Right lobe of liver (tissue), 6 donors: ENCODE results near the gene RBFOX2. TPM values are rescaled to one million over a fixed set of nuclear protein-coding genes. Genes with fewer than 3 reads are reported as not detected.

ENCODE experiments used
- ATAC-seq, 4 donors: fragments of 200-7000 bp; cut with Tn5 transposase; one replicate each; pipeline ENCODE4 v1.9.1; 2020; ENCODE audit warnings: mild to moderate bottlenecking in 4 of 4, moderate library complexity in 4 of 4
- DNase-seq, 3 donors: peaks; one replicate each; pipeline ENCODE4 v3.0.0-alpha.2; 2020
- H3K27ac ChIP-seq, 3 donors: fragments of 200-600 bp; one replicate each; pipeline ENCODE4 v1.8.0; 2022
- H3K27me3 ChIP-seq, 2 donors: fragments of 200-600 bp; one replicate each; pipeline ENCODE4 v1.8.0; 2022
- H3K36me3 ChIP-seq, 4 donors: fragments of 200-600 bp; sonication (generic) in 1 of 4; one replicate each; pipeline versions ENCODE4 v1.5.1 to v1.8.0; 2017 to 2022; ENCODE audit warnings: control low read depth in 1 of 4
- H3K4me1 ChIP-seq, 4 donors: fragments of 200-600 bp; sonication (generic) in 1 of 4; one replicate each; pipeline versions ENCODE4 v1.5.1 to v1.8.0; 2017 to 2022; ENCODE audit warnings: control low read depth in 1 of 4
- H3K4me3 ChIP-seq, 3 donors: fragments of 200-600 bp; one replicate each; pipeline ENCODE4 v1.8.0; 2022
- H3K9me3 ChIP-seq, 4 donors: fragments of 200-600 bp; sonication (generic) in 1 of 4; one replicate each; pipeline versions ENCODE4 v1.5.1 to v1.8.0; 2017 to 2022; ENCODE audit warnings: control low read depth in 1 of 4
- POLR2A ChIP-seq: fragments of 450-650 bp; IDR thresholded peaks from one replicate; pipeline ENCODE4 v1.6.1; 2017; ENCODE audit warnings: antibody characterized with exemption, mild to moderate bottlenecking
- WGBS: methylation state at CpG from one replicate; pipeline ENCODE4 v1.1.6; 2018; ENCODE audit warnings: low coverage, low lambda C conversion rate; ENCODE audit not compliant: insufficient coverage; ENCODE audit errors: missing lambda C conversion rate; 5-methylcytosine and 5-hydroxymethylcytosine counted together
- intact Hi-C, 2 donors: fragments of 100-400 bp; cut with DNase I; formaldehyde crosslinking; loops; one replicate each; pipeline versions ENCODE4 v1.11.2 to v1.14.1; 2022
- total RNA-seq, 6 experiments: library from RNA; depleted of rRNA in 2 of 6; stranded (reverse); fragments of >200 nt in 2 of 6; fragmentation: NEBNext Ultra II Directional in 3 of 6; extraction: Animal tissue kit (Norgen Biotek cat#: 25700) in 3 of 6; gene quantifications; one replicate each; pipeline versions ENCODE4 v1.1.0 to v1.2.4, GENCODE V29; 2016 to 2023
- TF ChIP-seq, protein P1 (sequence below), 4 donors: fragments of 200-600 bp in 3 of 4; fragments of 450-650 bp in 1 of 4; IDR thresholded peaks; one replicate each; pipeline versions ENCODE4 v1.5.1 to v1.8.0; 2016 to 2022; ENCODE audit warnings: antibody characterized with exemption in 4 of 4, mild to moderate bottlenecking in 2 of 4
- donor health status: DM: no; HTN: yes; CAD: no.
- donor health status: DM: no; HTN: no; CAD: no.
- donor health status: DM: no; HTN: no; CAD: no.
- donor health status: DM: no; HTN: yes; CAD: no.
- donor health status: DM: no; HTN: yes; CAD: no.

Gene RBFOX2
- total RNA-seq, 6 experiments from 2014 or later, result 23.9 to 36.5 (median 29.5) TPM

DNA sequence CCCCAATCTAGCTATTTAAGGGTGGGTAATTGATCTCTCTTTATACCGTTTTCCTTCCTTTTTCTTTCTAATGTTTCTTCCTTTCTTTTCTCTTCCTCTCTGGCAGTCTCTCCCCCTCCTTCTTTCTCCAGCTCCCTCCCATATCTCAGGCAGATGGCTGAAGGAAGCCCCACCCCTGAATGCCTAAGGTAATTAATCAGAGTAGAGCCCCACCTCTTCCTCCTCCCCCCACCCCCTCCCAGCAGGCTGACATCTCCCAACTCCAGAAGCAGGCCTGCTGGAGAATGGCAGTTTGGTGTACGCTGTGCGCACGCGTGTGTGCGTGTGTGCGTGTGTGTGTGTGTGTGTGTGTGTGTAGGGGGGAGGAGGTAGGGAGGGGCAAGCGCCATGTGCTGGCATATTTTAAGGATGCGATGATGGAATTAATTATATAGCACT, 188.3 kb downstream of the RBFOX2 start:
- Histone ChIP-seq H3K4me3 (peak overlapping the region in 1 of 3 donors; percentile 10), H3K4me1 (peaks cover 0 to 18% (median 5%) of the 10 kb centered on the region in 4 donors)

DNA sequence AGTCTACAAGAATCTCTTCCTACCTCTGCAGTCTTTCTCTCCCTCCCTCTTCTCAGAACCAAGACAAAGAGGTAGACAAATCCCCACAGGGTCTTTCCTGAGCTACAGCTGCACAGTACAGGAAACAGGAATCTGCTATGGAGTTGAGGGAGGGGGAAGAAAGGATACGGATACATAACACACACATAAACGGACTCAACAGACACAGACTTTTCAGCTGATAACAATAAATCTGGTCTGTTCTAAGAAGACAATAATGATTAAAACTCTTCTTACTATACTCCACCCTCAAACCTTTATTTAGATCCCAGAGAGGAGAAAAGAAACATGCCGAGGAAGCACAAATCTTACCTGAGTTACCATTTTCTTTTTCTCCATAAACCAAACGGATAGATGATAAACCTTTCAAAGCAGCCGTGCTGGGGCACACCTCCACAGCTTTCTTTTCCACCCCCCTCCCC, 188.8 kb downstream of the RBFOX2 start:
- DNase-seq, result no peak
- WGBS, result 44% methylated on average over 5 of the region's 5 CpGs
- Histone ChIP-seq H3K9me3 (no peaks in the 10 kb centered on the region), H3K36me3 (no peaks in the 10 kb centered on the region), H3K27ac (peak overlapping the region in 2 of 3 donors; percentile 25 to 36), H3K4me3 (peak overlapping the region in 1 of 3 donors; percentile 10), H3K4me1 (peaks cover 0 to 22% (median 7%) of the 10 kb centered on the region in 4 donors), H3K27me3 (no peaks in the 10 kb centered on the region)
- ATAC-seq, result peak in 1 of 4 donors; percentile 21
- intact Hi-C loops, result no loop called here
- TF ChIP-seq POLR2A, result no peak
- TF ChIP-seq, protein P1, sequence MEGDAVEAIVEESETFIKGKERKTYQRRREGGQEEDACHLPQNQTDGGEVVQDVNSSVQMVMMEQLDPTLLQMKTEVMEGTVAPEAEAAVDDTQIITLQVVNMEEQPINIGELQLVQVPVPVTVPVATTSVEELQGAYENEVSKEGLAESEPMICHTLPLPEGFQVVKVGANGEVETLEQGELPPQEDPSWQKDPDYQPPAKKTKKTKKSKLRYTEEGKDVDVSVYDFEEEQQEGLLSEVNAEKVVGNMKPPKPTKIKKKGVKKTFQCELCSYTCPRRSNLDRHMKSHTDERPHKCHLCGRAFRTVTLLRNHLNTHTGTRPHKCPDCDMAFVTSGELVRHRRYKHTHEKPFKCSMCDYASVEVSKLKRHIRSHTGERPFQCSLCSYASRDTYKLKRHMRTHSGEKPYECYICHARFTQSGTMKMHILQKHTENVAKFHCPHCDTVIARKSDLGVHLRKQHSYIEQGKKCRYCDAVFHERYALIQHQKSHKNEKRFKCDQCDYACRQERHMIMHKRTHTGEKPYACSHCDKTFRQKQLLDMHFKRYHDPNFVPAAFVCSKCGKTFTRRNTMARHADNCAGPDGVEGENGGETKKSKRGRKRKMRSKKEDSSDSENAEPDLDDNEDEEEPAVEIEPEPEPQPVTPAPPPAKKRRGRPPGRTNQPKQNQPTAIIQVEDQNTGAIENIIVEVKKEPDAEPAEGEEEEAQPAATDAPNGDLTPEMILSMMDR (IDR thresholded peaks at IDR 0.05), result no peak

More for the DNA sequence above, 188.3 kb downstream of the RBFOX2 start:
- WGBS, result 47% methylated on average over 7 of the region's 9 CpGs
- TF ChIP-seq, protein P1 (IDR thresholded peaks at IDR 0.05), result no peak
- no peak for TF ChIP-seq POLR2A
- intact Hi-C loops, result no loop called here
- Histone ChIP-seq H3K36me3 (no peaks in the 10 kb centered on the region), H3K27ac (peak overlapping the region in 1 of 3 donors; percentile 25), H3K9me3 (no peaks in the 10 kb centered on the region), H3K27me3 (no peaks in the 10 kb centered on the region)
- ATAC-seq (peak; percentile 48 to 72 (median 52)), DNase-seq (peak; percentile 42 to 64 (median 63))

DNA sequence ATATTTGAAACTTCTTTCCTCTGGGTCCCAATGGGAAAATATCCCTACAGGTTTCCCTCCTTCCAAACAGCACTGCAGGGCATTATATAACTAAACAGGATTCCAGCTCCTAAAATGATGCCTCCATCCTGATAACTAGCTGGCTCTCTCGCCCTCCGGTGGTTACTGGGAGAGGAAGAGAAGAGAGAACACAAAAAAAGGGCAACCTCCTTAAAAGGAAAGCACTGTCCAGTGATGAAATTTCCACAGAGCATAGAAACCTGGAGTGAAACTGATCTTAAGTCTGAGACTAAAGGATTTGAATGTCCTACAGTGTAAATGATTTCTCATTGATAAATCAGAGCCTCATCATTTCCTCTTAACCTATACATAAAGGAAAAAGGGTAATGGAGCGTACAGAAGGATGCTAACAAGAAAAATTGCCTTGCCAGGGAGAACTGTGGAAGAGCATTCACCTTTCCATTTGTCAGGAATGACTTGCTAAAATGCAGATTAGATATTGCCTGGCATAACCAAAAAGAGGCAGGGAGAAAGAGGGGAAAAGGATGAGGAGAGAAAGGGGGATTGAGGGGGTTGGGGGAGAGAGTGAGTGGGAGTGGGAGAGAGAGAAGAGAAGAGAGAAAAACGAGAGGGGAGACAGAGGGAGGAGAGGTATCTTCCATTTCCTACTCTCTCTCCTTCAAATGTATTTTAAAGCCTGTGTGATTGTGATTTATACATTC, 189.6 kb downstream of the RBFOX2 start:
- TF ChIP-seq POLR2A, result no peak
- TF ChIP-seq, protein P1 (IDR thresholded peaks at IDR 0.05), result peak; percentile 28 to 44 (median 32)
- Histone ChIP-seq H3K9me3 (no peaks in the 10 kb centered on the region), H3K4me1 (peaks cover 0 to 24% (median 11%) of the 10 kb centered on the region in 4 donors), H3K27me3 (no peaks in the 10 kb centered on the region), H3K36me3 (no peaks in the 10 kb centered on the region), H3K4me3 (no peak overlapping the region), H3K27ac (peak overlapping the region in 1 of 3 donors; percentile 36)
- DNase-seq, result no peak
- WGBS, result 19% methylated on average over 4 of the region's 4 CpGs
- peak; percentile 28 to 55 (median 38) for ATAC-seq
- intact Hi-C loops, result no loop called here

DNA sequence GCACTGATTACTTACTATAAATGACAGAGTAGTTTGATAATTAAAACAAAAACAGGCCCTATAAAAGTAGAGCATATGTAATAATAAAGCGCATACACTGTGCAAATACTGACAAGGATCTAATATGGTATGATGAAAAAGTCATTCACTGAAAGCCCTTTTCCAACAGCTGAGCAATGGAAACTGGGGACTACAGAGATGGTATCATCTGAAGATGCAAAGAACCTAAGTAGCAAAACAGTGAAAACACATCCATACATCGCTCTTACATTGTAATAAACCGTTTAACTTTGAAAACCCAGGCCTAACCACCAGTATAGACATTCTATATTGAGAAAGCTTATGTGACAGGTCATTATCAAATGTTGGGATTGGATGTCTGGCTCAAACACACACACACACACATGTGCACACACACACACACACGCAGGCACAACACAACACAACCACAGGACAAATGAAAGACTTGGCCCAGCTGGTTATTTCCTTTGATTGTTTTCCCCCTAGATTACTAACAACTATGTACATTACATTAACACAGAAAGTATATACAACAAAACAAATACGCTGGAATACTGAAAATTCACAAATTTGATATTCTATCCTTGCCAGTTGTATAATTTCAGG, 191.4 kb downstream of the RBFOX2 start:
- TF ChIP-seq, protein P1 (IDR thresholded peaks at IDR 0.05), result no peak
- no peak for TF ChIP-seq POLR2A
- intact Hi-C loops, result no loop called here
- 84% methylated on average over 4 of the region's 5 CpGs for WGBS
- H3K36me3 ChIP-seq, result no peaks in the 10 kb centered on the region
- peak overlapping the region in 1 of 3 donors; percentile 61 for H3K27ac ChIP-seq
- no peaks in the 10 kb centered on the region for H3K27me3 ChIP-seq
- H3K9me3 ChIP-seq, result no peaks in the 10 kb centered on the region
- H3K4me3 ChIP-seq, result no peak overlapping the region
- ATAC-seq, result no peak
- no peak for DNase-seq
- peaks cover 0 to 25% (median 6%) of the 10 kb centered on the region in 4 donors for H3K4me1 ChIP-seq
